ENCODE data around the gene ZSCAN4. TPM values are rescaled to one million over a fixed set of nuclear protein-coding genes. Genes with fewer than 3 reads are reported as not detected.

ZSCAN4 gene, protein sequence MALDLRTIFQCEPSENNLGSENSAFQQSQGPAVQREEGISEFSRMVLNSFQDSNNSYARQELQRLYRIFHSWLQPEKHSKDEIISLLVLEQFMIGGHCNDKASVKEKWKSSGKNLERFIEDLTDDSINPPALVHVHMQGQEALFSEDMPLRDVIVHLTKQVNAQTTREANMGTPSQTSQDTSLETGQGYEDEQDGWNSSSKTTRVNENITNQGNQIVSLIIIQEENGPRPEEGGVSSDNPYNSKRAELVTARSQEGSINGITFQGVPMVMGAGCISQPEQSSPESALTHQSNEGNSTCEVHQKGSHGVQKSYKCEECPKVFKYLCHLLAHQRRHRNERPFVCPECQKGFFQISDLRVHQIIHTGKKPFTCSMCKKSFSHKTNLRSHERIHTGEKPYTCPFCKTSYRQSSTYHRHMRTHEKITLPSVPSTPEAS
- not detected for total RNA-seq
- long read RNA-seq: 0 reads

DNA sequence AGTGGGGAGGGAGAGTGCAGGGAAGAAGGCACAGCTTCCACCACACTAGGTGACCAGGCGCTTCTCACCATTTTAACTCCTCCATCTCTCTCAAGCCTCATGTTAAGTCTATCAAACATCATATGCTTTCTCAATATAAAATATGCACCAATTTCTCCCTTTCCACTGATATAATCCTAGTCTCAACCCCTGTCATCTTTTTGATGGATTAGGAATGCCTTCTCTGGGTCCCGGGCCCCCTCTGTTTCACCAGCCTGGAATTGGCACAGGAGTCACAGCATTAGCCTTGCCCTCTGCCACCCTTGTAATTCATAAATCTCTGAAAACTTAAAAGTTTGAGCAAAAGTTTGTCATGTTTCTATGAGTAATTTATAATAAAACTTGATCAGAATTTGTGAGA, at the start of gene ZSCAN4:
Gene ZSCAN4 (plus strand): TSS at position 301 of the 400 bp plus-strand sequence. CDS start 7,211 bp downstream, outside the sequence.
- intact Hi-C loops (cut with DNase I): no loop called here
- no peak for DNase-seq
- no peak for ATAC-seq (ENCODE audit: poor library complexity)

DNA sequence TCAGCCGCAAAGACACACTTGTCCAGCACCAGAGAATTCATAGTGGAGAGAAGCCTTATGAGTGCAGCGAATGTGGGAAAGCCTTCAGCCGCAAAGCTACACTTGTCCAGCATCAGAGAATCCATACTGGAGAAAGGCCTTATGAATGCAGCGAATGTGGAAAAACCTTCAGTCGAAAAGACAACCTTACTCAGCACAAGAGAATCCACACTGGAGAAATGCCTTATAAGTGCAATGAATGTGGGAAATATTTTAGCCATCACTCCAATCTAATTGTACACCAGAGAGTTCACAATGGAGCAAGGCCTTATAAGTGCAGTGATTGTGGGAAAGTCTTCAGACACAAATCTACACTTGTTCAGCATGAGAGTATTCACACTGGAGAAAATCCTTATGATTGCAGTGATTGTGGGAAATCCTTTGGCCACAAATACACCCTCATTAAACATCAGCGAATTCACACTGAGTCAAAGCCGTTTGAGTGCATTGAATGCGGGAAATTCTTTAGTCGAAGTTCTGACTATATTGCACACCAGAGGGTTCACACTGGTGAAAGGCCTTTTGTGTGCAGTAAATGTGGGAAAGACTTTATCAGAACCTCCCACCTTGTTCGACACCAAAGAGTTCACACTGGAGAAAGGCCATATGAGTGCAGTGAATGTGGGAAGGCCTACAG, 47.9 kb upstream of the ZSCAN4 start:
- intact Hi-C loops (cut with DNase I): no loop called here
- DNase-seq: no peak
- no peak for ATAC-seq (ENCODE audit: poor library complexity)

DNA sequence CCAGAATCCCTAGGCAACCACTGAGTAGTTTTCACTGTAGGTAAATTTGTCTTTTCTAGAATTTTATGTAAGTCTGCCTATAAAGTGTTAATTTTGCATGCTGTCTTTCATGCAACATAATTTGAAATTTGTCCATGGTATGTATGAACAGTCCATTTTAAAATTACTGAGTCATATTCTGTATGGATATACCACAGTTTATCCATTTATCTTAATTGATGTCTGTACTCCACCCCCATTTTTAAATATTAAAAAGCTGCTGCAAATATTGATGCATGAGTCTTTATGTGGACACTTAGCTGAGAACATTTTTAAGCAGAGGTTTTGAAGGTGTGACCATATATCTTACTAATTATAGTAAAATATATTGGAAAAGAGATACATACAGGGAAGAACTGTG, 45.6 kb upstream of the ZSCAN4 start:
- ATAC-seq (ENCODE audit: poor library complexity) (no peak), DNase-seq (no peak)
- intact Hi-C loops (cut with DNase I): no loop called here

DNA sequence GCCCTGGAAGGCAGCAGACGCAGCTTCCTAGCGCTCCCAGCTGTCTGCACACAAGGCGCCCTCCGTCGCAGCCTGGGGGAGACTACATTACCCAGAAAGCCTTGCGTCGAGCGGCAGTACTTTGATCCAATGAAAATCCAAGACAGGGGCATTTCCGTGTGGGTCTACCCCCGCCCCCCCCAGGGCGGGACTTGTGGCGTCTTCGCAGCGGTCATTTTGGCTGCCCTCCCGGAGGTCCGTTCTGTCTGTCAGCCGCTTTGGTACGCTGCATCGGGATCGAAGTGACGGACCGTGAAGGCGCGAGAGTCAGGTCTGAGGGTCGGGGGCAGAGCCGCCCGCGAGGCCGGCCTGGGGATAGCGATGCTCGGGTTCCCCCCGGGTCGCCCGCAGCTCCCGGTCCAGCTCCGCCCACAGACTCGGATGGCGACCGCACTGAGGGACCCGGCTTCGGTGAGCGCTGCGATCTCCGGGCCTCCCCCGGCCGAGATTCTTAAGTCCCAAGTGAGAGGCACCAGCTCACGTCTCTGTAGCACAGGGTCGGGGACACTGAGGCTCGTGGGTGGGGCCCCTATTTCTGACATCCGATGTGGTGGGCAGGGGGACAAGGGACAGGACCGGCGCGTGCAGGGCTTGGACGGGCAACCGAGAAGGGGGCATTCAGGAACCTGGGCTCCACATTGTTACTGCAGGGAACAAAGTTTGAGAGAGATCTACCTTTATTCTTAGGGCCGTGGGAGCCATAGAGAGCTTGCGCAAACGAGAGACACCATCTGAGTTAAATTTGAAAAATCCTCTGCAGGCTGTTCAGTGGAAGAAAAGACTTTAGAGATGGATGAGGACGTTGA, 35.5 kb upstream of the ZSCAN4 start, which contains the start of gene ZNF211:
Gene ZNF211 (plus strand): TSS at position 182 of the 845 bp plus-strand sequence. CDS start 179 bp downstream, at position 361.
- intact Hi-C loops (cut with DNase I): no loop called here
- DNase-seq (peak; percentile 96), ATAC-seq (ENCODE audit: poor library complexity) (peak; percentile 100)

DNA sequence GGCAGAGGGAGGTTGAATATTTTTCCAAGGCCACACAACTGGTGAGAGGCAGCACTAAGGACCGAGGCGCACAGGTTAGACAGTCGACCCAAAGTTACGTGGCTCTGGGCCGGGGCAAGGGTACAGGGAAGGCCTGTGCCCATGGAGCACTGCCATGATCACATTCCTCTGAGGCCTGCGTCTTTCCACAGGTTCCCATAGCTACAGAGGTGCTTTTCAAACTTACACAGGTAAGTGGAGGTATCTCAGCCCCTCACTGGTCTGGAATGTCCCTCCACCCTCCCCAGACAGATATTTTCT, 35.0 kb upstream of the ZSCAN4 start:
- no peak for DNase-seq
- peak; percentile 37 for ATAC-seq (ENCODE audit: poor library complexity)

DNA sequence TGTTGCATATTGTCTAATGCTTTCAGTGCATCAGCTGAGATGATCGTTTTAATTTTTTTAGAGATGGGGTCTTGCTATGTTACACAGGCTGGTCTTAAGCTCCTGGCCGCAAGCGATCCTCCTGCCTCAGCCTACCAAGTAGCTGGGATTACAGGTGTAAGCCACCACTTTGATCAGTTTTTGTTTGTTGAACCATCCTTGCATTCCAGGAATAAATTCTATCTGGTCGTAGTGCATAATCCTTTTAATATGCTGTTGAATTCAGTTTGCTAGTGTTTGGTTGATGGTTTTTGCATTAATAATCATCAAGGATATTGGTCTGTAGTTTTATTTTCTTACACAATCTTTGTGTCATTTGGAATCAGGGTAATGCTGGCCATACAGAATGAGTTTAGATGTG, 31.4 kb upstream of the ZSCAN4 start:
- DNase-seq: no peak
- ATAC-seq (ENCODE audit: poor library complexity): no peak
- intact Hi-C loops (cut with DNase I): no loop called here

More for the DNA sequence above, 35.0 kb upstream of the ZSCAN4 start:
- intact Hi-C loops (cut with DNase I): no loop called here

DNA sequence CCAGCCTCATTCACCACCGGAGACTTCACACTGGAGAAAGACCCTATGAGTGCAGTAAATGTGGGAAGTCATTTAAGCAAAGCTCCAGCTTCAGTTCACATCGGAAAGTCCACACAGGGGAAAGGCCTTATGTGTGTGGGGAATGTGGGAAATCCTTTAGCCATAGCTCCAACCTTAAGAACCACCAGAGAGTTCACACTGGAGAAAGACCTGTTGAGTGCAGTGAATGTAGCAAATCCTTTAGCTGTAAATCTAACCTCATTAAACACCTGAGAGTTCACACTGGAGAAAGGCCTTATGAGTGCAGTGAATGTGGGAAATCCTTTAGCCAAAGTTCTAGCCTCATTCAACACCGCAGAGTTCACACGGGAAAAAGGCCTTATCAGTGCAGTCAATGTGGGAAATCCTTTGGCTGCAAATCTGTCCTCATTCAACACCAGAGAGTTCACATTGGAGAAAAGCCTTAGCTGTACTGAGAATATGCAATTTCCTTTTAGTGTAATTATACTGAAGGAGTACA, 27.0 kb upstream of the ZSCAN4 start:
- intact Hi-C loops (cut with DNase I): no loop called here
- ATAC-seq (ENCODE audit: poor library complexity): no peak
- no peak for DNase-seq

DNA sequence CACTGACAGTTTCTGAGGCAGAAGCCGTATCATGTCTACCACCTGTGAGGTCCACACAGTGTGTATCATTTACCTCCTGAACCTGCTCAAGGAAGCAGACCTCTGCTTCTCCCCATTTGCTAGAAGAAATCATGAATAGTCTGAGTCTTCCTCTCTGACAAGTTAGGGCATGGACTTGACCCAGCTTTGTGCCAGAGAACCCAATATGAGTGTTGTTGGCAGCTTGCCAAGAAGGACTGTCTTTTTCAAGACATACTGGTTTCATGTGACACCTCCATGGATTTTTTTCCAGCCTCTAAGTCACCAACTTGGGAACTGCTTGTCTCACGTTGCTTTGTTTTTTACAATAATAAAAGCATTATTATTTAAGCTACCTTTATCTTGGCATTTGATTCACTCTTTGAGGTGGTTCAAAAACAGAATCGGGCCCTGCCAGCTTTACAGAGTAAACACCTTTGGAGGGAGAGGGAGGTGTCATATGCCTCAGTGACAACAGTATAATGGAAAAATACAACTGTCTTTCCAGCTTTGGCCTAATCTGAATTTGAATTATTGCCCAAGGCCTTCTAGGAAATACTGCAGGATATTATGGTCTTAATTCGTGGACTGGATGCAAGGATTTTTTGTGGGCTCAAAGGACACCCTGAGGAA, 26.2 kb upstream of the ZSCAN4 start:
- DNase-seq (no peak), ATAC-seq (ENCODE audit: poor library complexity) (no peak)
- intact Hi-C loops (cut with DNase I): no loop called here

DNA sequence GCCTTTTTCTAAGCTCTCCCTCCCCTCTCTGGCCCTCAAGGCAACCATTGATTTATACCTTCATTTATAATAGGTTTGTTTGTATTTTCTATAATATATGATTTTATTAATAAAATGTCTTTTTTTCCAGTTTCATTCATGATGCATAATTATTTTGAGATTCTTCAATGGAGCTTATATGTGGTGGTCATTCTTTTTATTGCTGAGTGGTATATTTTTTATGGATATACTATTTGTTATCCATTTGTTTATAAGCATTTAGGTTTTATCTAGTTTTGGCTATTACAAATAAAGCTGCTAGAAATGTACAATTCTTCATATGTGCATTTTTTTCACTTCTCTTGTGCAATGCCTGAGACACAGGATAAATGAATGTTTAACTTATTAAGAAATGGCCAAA, 25.0 kb upstream of the ZSCAN4 start:
- intact Hi-C loops (cut with DNase I): no loop called here
- ATAC-seq (ENCODE audit: poor library complexity) (no peak), DNase-seq (no peak)

DNA sequence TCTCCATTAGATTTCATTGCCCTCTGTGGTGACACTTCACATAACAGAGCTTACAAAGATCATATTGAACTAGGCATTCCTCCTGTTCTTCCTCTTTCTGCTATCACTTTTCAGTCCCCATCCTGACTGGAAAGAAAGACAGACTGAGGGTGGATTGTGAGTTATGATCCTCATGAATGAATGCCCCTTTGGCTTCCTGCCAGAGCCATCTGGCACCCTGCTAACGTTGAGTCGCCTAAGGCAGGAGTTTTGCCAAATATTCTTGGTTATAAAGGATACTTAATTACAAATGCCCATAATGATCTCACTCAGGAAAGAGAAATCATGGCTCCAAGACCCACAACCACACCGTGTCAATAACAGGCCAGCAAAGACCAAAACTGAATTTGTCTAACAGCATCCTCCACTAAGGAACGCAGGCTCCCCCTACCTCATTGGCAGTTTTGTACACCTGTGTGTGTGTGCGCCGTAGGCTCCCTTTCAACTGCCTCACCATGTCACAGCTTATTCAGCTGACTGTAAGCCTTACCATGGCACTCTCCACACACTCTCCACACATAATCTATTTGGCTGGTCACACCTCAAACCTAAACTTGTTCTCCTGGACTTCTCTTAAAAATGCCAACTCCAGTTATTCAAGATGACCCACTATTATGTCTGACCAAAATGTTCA, 20.3 kb upstream of the ZSCAN4 start:
- ATAC-seq (ENCODE audit: poor library complexity): no peak
- intact Hi-C loops (cut with DNase I): no loop called here
- no peak for DNase-seq

DNA sequence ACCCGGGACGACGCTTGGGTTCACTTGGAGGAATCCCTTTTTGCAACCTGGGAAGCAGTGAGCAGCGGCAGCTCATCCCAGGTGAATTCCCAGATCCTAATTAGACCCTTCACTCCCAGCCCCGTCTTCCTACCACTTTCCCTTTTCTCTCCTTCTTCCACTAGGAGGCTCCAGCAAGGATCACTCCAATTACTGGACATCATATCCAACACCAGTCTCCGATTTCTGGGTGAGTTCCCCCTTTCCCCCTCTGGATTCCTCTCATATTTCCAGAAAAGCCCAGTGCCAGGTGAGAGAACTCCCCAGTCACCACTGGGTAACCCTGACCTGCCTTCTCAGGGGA, 17.1 kb upstream of the ZSCAN4 start:
- ATAC-seq (ENCODE audit: poor library complexity) (no peak), DNase-seq (no peak)
- intact Hi-C loops (cut with DNase I): no loop called here

DNA sequence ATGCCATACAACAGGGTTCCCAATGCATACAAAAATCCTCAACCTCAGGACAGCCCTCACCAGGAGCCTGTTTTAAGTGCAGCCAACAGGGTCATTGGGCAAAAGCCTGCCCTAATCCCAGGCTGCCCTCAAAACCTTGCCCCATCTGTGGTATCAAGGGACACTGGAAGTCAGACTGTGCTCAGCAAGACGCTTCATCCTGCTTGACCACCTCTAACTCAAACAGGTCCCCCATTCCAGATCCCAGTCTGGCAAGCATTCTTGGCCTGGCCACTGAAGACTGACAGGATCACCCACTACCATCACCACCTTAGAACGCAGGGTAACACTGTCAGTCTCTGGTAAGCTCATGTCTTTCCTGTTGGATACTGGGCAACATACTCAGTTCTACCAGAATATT, 15.0 kb upstream of the ZSCAN4 start:
- no peak for ATAC-seq (ENCODE audit: poor library complexity)
- no peak for DNase-seq
- intact Hi-C loops (cut with DNase I): no loop called here

DNA sequence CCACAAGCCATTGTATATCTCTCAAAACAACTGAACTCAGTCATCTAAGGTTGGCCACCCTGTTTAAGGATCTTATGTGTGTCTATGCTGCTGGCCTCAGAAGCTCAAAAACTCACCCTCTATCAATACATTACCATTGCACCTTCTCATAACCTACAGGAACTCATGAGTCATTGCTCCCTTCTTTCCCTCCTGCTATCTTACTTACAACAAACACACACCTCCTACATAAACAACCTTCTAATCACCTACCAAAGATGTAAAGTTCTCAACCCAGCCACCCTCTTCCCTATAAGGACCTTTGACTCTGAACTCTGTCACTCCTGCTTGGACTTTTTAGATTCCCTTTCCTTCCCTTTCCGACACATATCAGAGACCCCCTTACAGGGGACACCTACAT, 13.3 kb upstream of the ZSCAN4 start:
- intact Hi-C loops (cut with DNase I): no loop called here
- DNase-seq: no peak
- no peak for ATAC-seq (ENCODE audit: poor library complexity)

DNA sequence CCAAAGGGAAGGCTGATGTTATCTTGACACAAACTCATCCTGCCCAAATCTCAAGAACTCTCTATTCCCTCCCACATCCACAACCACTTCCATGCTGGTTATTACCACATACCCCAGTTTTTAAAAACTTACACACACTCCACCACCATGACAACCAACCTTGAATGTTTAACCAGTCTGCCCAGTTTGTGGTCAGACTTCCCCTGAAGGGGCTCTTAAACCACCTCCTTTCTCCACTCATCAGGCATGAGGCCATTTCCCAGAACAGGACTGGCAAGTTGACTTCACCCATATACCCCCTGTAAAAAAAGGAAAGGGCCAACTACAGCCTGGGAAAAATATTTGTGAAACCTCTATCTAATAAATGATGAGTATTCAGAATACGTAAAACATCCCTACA, 12.4 kb upstream of the ZSCAN4 start:
- ATAC-seq (ENCODE audit: poor library complexity) (no peak), DNase-seq (no peak)
- intact Hi-C loops (cut with DNase I): no loop called here

DNA sequence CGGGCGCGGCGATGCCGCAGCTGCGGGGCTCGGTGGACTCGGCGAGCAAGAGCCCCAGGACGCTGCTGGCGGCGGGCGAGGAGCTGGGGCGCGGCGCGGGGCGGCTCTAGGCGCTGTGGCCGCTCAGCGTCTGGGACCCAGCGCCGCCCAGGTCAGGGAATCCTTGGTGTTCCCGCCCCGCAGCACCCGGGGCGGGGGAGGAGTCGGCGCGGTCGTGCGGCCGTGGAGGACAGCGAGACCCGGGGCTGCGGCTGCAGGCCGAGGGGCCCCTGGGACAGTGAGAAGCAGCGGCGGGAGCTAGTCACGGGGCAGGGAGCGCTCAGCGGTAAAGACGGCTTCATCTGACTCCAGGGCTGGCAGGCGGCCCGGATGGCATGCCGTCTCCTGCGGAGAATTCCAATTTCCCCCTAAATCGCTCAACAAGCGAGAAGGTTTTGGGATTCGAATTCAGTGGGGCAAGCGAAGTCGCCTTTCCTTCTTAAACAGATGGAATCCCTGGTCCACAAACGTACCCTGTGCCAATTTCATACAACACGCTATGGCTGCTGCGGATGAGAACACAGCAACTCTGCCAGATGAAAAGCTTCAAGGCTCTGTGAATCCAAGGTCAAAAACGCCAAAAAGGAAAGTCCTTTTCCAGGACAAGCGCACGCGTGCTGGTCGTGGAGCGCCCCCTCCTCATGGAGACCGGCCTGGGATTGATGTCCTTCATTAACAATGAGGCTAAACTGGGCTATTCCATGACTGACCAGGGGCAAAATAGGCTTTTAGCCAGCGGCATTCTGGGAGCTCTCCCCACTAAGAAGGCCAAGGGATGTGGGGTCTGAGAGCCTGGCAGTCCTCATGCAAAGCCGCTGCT, 4.2 kb upstream of the ZSCAN4 start:
- intact Hi-C loops (cut with DNase I): no loop called here
- peak; percentile 70 for DNase-seq
- peak; percentile 97 for ATAC-seq (ENCODE audit: poor library complexity)

DNA sequence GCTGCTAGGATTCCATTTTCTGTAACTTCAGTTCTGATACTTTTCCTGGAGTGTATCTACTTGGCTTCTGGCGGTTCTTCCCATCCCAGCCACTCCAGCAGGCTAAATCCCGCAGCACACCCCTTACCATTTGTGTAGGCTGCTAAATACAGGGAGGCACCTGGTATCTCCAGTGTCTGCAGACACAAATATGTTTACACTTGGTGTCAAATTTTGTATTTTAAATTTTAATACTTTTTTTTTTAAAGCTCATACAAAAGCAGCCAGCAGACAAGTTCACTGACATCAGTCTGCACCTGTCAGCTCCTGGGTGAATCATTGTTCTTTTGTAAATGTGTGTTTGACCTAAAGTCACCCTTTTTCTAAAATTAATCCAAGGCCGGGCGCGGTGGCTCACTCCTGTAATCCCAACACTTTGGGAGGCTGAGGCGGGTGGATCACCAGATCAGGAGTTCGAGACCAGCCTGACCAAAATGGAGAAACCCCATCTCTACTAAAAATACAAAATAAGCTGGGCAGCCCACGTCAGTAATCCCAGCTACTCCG, 3.4 kb upstream of the ZSCAN4 start:
- DNase-seq: no peak
- intact Hi-C loops (cut with DNase I): no loop called here
- no peak for ATAC-seq (ENCODE audit: poor library complexity)

DNA sequence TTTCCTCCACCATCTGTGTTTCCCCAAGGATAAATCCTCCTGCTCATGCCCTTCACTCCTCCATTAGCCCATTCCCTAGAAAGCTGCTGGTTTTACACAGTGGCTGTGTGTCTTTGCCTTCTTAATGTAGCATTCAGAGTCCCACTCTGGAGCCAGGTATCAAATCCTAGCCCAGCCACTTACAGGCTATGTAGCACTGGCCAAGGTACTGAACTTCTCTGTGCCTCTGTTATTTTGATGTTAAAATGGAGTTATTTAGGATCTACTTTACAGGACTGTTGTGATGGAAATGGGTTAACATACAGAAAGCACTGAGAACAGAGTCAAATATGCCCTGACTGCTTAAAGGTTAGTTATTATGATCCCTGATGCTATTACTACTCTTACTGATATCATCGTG, 1.5 kb upstream of the ZSCAN4 start:
- DNase-seq (no peak), ATAC-seq (ENCODE audit: poor library complexity) (no peak)
- intact Hi-C loops (cut with DNase I): no loop called here
